IMR-90 (cell line): ENCODE data around the gene ERC2. TPM values are rescaled to one million over a fixed set of nuclear protein-coding genes. Genes with fewer than 3 reads are reported as not detected.
A peak's percentile ranks its signal among the peaks of the same experiment; 100 is the strongest.

ENCODE experiments used
- ATAC-seq: fragments of 200-7000 bp; cut with Tn5 transposase; 2 replicates; pipeline ENCODE4 v1.9.1; 2020; ENCODE audit warnings: low read depth, mild to moderate bottlenecking, moderate library complexity
- BruUV-seq: library from RNA; stranded (reverse); fragments of 400-500 nt; replicated peaks from 2 replicates; lab custom pipeline; 2021; lab: Mats Ljungman, UMichigan
- CTCF ChIA-PET: fragments of 300-600 bp; formaldehyde crosslinking; extraction: SDS; loops from one replicate; lab custom pipeline; 2021; ENCODE audit warnings: antibody characterized with exemption; lab: Yijun Ruan, JAX
- POLR2A ChIA-PET: fragments of 300-600 bp; sonication (Branson Sonifier 250); formaldehyde crosslinking; loops from one replicate; lab custom pipeline; 2022; ENCODE audit warnings: antibody characterized with exemption; ENCODE audit not compliant: unreplicated experiment; lab: Charles Lee
- DNase-seq: peaks from one replicate; pipeline ENCODE4 v3.0.0; 2013
- H2AFZ ChIP-seq: replicated peaks from 2 replicates; pipeline ENCODE3; 2013; ENCODE audit warnings: low read length, mild to moderate bottlenecking; ENCODE audit not compliant: poor library complexity
- H2AK5ac ChIP-seq: 2 replicates; pipeline ENCODE4 v1.6.1; 2013; ENCODE audit warnings: low read depth, low read length, inconsistent platforms
- H2AK9ac ChIP-seq: replicated peaks from 2 replicates; pipeline ENCODE3; 2013; ENCODE audit warnings: mild to moderate bottlenecking, low read depth, low read length, moderate library complexity; ENCODE audit not compliant: poor library complexity
- H2BK120ac ChIP-seq: 2 replicates; pipeline ENCODE4 v1.6.1; 2013; ENCODE audit warnings: low read depth, low read length, inconsistent platforms
- H2BK15ac ChIP-seq: 3 replicates; pipeline ENCODE4 v1.6.1; 2013; ENCODE audit warnings: low read depth, low read length, inconsistent platforms
- H2BK20ac ChIP-seq: 2 replicates; pipeline ENCODE4 v1.6.1; 2013; ENCODE audit warnings: low read depth, mild to moderate bottlenecking, inconsistent platforms, low read length, moderate library complexity
- H2BK5ac ChIP-seq: 2 replicates; pipeline ENCODE4 v1.6.1; 2013; ENCODE audit warnings: mild to moderate bottlenecking, low read depth, low read length, inconsistent platforms; ENCODE audit not compliant: poor library complexity, severe bottlenecking
- H3K14ac ChIP-seq: replicated peaks from 2 replicates; pipeline ENCODE4 v1.6.1; 2013; ENCODE audit warnings: low read depth, low read length, inconsistent platforms
- H3K18ac ChIP-seq: 2 replicates; pipeline ENCODE4 v1.6.1; 2013; ENCODE audit warnings: low read depth, low read length, control low read depth
- H3K23ac ChIP-seq: 2 replicates; pipeline ENCODE4 v1.6.1; 2013; ENCODE audit warnings: low read depth, low read length, inconsistent platforms
- H3K27ac ChIP-seq: 2 replicates; pipeline ENCODE4 v1.5.1; 2013; ENCODE audit warnings: mild to moderate bottlenecking, control low read depth, low read length; ENCODE audit not compliant: insufficient read depth
- H3K27me3 ChIP-seq: 2 replicates; pipeline ENCODE4 v1.6.1; 2013; ENCODE audit warnings: low read length; ENCODE audit not compliant: control insufficient read depth, insufficient read depth
- H3K36me3 ChIP-seq: 2 replicates; pipeline ENCODE4 v1.6.1; 2013; ENCODE audit warnings: low read length, mixed read lengths; ENCODE audit not compliant: control insufficient read depth, insufficient read depth
- H3K4ac ChIP-seq: 2 replicates; pipeline ENCODE4 v1.6.1; 2013; ENCODE audit warnings: low read depth, low read length, inconsistent platforms
- H3K4me1 ChIP-seq: 2 replicates; pipeline ENCODE4 v1.6.1; 2013; ENCODE audit warnings: low read length, mixed read lengths; ENCODE audit not compliant: control insufficient read depth, insufficient read depth
- H3K4me2 ChIP-seq: 2 replicates; pipeline ENCODE4 v1.6.1; 2013; ENCODE audit warnings: low read depth, mild to moderate bottlenecking, control low read depth, low read length, moderate library complexity
- H3K4me3 ChIP-seq: 2 replicates; pipeline ENCODE4 v1.5.1; 2013; ENCODE audit warnings: low read depth, mild to moderate bottlenecking, control low read depth, low read length, moderate library complexity; ENCODE audit not compliant: insufficient read depth
- H3K56ac ChIP-seq: 2 replicates; pipeline ENCODE4 v1.6.1; 2013; ENCODE audit warnings: low read length, inconsistent platforms; ENCODE audit not compliant: insufficient read depth; ENCODE audit errors: extremely low read depth
- H3K79me1 ChIP-seq, 2 experiments: 2 replicates each; pipeline ENCODE4 v1.6.1; 2013; ENCODE audit warnings: low read length in 2 of 2, inconsistent platforms in 1 of 2, low read depth in 1 of 2
- H3K9ac ChIP-seq: 2 replicates; pipeline ENCODE4 v1.6.1; 2013; ENCODE audit warnings: low read depth, low read length, control low read depth
- H3K9me1 ChIP-seq: 2 replicates; pipeline ENCODE4 v1.6.1; 2013; ENCODE audit warnings: low read length, inconsistent platforms; ENCODE audit not compliant: insufficient read depth
- H3K9me3 ChIP-seq: 2 replicates; pipeline ENCODE4 v1.6.1; 2013; ENCODE audit warnings: low read length; ENCODE audit not compliant: control insufficient read depth, insufficient read depth
- H4K20me1 ChIP-seq: 2 replicates; pipeline ENCODE4 v1.6.1; 2013; ENCODE audit warnings: low read length, inconsistent platforms; ENCODE audit not compliant: insufficient read depth
- H4K5ac ChIP-seq: 2 replicates; pipeline ENCODE4 v1.6.1; 2013; ENCODE audit warnings: mild to moderate bottlenecking, low read depth, low read length, control low read depth
- H4K8ac ChIP-seq, 2 experiments: 2 replicates each; pipeline ENCODE4 v1.6.1; 2013; ENCODE audit warnings: low read depth in 2 of 2, low read length in 2 of 2, control low read depth in 1 of 2, inconsistent platforms in 1 of 2
- H4K91ac ChIP-seq: 2 replicates; pipeline ENCODE4 v1.6.1; 2013; ENCODE audit warnings: low read depth, low read length, inconsistent platforms; ENCODE audit not compliant: insufficient read depth
- BHLHE40 ChIP-seq: fragments of 150-350 bp; IDR thresholded peaks from 2 replicates; pipeline ENCODE4 v1.6.1; 2016; ENCODE audit warnings: mild to moderate bottlenecking, low read depth, low read length
- CEBPB ChIP-seq: IDR thresholded peaks from 2 replicates; pipeline ENCODE4 v1.6.1; 2012; ENCODE audit warnings: low read depth, low read length, improper control_type of control experiment
- CHD1 ChIP-seq: IDR thresholded peaks from 2 replicates; pipeline ENCODE4 v1.6.1; 2012; ENCODE audit warnings: low read depth, low read length, improper control_type of control experiment
- CTCF ChIP-seq: conservative IDR thresholded peaks from 2 replicates; pipeline ENCODE4 v1.5.1; 2012; ENCODE audit warnings: mild to moderate bottlenecking, low read depth, low read length, improper control_type of control experiment
- NFE2L2 ChIP-seq: fragments of 150-350 bp; IDR thresholded peaks from 2 replicates; pipeline ENCODE4 v1.6.1; 2016; ENCODE audit warnings: low read depth, mild to moderate bottlenecking, low read length
- RAD21 ChIP-seq: IDR thresholded peaks from 2 replicates; pipeline ENCODE4 v1.6.1; 2012; ENCODE audit warnings: low read length, improper control_type of control experiment
- USF2 ChIP-seq: fragments of 150-350 bp; IDR thresholded peaks from 2 replicates; pipeline ENCODE4 v1.6.1; 2017; ENCODE audit warnings: mild to moderate bottlenecking, antibody characterized with exemption, low read length, low read depth
- WGBS, 2 experiments: methylation state at CpG; one replicate each; pipeline versions ENCODE4 v1.1.5 to v1.1.7; 2013; ENCODE audit warnings: missing lambda C conversion rate in 2 of 2; ENCODE audit not compliant: insufficient read length in 1 of 2; ENCODE audit errors: extremely low coverage in 2 of 2; 5-methylcytosine and 5-hydroxymethylcytosine counted together
- dilution Hi-C: fragments of 300-500 bp; cut with HindIII; formaldehyde crosslinking; loops from one replicate; pipeline ENCODE4 v1.14.3; 2018; ENCODE audit warnings: low sequenced_read_pairs; ENCODE audit not compliant: unreplicated experiment
- in situ Hi-C: fragments of 300-500 bp; cut with MboI; formaldehyde crosslinking; loops from 3 replicates; pipeline ENCODE4 v1.14.3; 2019; ENCODE audit warnings: low sequenced_read_pairs, inconsistent platforms, mixed read lengths
- intact Hi-C: fragments of 100-400 bp; cut with micrococcal nuclease; formaldehyde crosslinking; loops from 2 replicates; pipeline ENCODE4 v1.10.0; 2022
- polyA plus RNA-seq, 3 experiments: library from polyadenylated mRNA; depleted of rRNA; stranded (reverse); fragments of >200 nt; gene quantifications; 2 replicates each; pipeline ENCODE4 v1.2.3, GENCODE V29; 2012; ENCODE audit warnings: low replicate concordance in 1 of 3
- total RNA-seq: library from RNA; depleted of rRNA; stranded (reverse); fragments of >200 nt; gene quantifications from 2 replicates; pipeline ENCODE4 v1.2.3, GENCODE V29; 2012

The ERC2 gene
- total and polyA plus RNA-seq, 2 of the 4 experiments (the other 2 are of a cell fraction), result 0.17 to 0.18 TPM

- in situ Hi-C loops (no loop called here), intact Hi-C loops (no loop called here), dilution Hi-C loops (no loop called here)
- no peaks in the 10 kb centered on the region for H3K36me3 ChIP-seq
- H3K4me2 ChIP-seq, result no peak overlapping the region
- no peak overlapping the region for H2BK120ac ChIP-seq
- H2AK5ac ChIP-seq, result peak overlapping the region; percentile 20; the same call in 1 of the 2 replicates
- H3K9me3 ChIP-seq, result no peaks in the 10 kb centered on the region
- POLR2A ChIA-PET, result no interaction called here
- DNase-seq, result no peak
- CTCF ChIA-PET, result no interaction called here
- H2BK15ac ChIP-seq, result peak overlapping the region; percentile 78; the same call in 1 of the 3 replicates
- H4K20me1 ChIP-seq, result no peaks in the 10 kb centered on the region
- peaks cover 4% of the 10 kb centered on the region; the same call in 1 of the 2 replicates for H3K9me1 ChIP-seq
- H3K4me3 ChIP-seq, result no peak overlapping the region
- H3K23ac ChIP-seq, result 0 out of 2 replicates have a peak overlapping the region, but pooled peaks have one; percentile 20
- H2BK5ac ChIP-seq, result no peak overlapping the region
- H4K5ac ChIP-seq, result no peak overlapping the region
- no peak overlapping the region for H3K56ac ChIP-seq
- no peak for ATAC-seq
- TF ChIP-seq USF2 (no peak), NFE2L2 (no peak), CTCF (no peak), BHLHE40 (no peak), CEBPB (no peak), CHD1 (no peak), RAD21 (no peak)
- no peak overlapping the region for H3K9ac ChIP-seq
- no peaks in the 10 kb centered on the region for H3K79me1 ChIP-seq
- H2BK20ac ChIP-seq, result no peak overlapping the region
- 100% methylated on average over 1 of the region's 1 CpG; no CpG with 5 or more reads in 1 of the 2 experiments for WGBS, 2 experiments
- H3K18ac ChIP-seq, result no peak overlapping the region
- no peak overlapping the region for H4K8ac ChIP-seq
- no peak overlapping the region for H4K91ac ChIP-seq
- no peaks in the 10 kb centered on the region for H3K27me3 ChIP-seq
- H3K4ac ChIP-seq, result 0 out of 2 replicates have a peak overlapping the region, but pooled peaks have one; percentile 51
- H3K4me1 ChIP-seq, result peaks cover 10% of the 10 kb centered on the region
- H3K27ac ChIP-seq, result no peak overlapping the region
- H2AK9ac ChIP-seq, result no peak overlapping the region
- BruUV-seq, result no TSS peak
- H2AFZ ChIP-seq, result no peak overlapping the region
- no peak overlapping the region for H3K14ac ChIP-seq
Observed at GRCh38 chr3:55567121-55567520, 901.1 kb downstream of the ERC2 start.
